HEK293 (cell line): Measurements from ENCODE around the gene SLC28A2.

ENCODE experiments used
- CTCF ChIA-PET: fragments of 350-600 bp; formaldehyde crosslinking; extraction: SDS; loops from one replicate; lab custom pipeline; 2021; ENCODE audit warnings: antibody characterized with exemption; lab: Yijun Ruan, JAX
- POLR2A ChIA-PET: fragments of 300-600 bp; formaldehyde crosslinking; extraction: SDS; loops from one replicate; lab custom pipeline; 2020; ENCODE audit warnings: antibody characterized with exemption, inconsistent platforms; lab: Yijun Ruan, JAX
- H3K27ac ChIP-seq: fragments of 200-500 bp; sonication (Bioruptor generic); 2 replicates; pipeline ENCODE4 v1.5.1; 2014; ENCODE audit warnings: low read depth, low read length, control low read depth, inconsistent platforms; ENCODE audit errors: extremely low read depth
- H3K36me3 ChIP-seq, 2 experiments: fragments of 200-500 bp in 1 of 2; sonication (Bioruptor generic) in 1 of 2; 1 replicate in 1 of 2; 2 replicates in 1 of 2; pipeline ENCODE4 v1.5.1; 2014 to 2017; ENCODE audit warnings: inconsistent platforms in 2 of 2, low read length in 2 of 2; ENCODE audit not compliant: control insufficient read depth in 2 of 2, insufficient read depth in 1 of 2
- H3K4me1 ChIP-seq: fragments of 200-500 bp; sonication (Bioruptor generic); 2 replicates; pipeline ENCODE4 v1.5.1; 2014; ENCODE audit warnings: mild to moderate bottlenecking, low read length, inconsistent platforms; ENCODE audit not compliant: control insufficient read depth, insufficient read depth
- H3K4me3 ChIP-seq: 2 replicates; pipeline ENCODE4 v1.5.1; 2011; ENCODE audit warnings: low read depth, mild to moderate bottlenecking, control low read depth, low read length, moderate library complexity
- H3K9me3 ChIP-seq: fragments of 200-500 bp; sonication (Bioruptor generic); 2 replicates; pipeline ENCODE4 v1.5.1; 2014; ENCODE audit warnings: low read depth, low read length, inconsistent platforms; ENCODE audit not compliant: control insufficient read depth, insufficient read depth
- FEZF1 ChIP-seq: fragments of 450-650 bp; formaldehyde crosslinking; IDR thresholded peaks from 2 replicates; pipeline ENCODE4 v1.5.1; 2016; ENCODE audit warnings: missing biosample characterization, missing genetic modification characterization
- HOXA7 ChIP-seq: sonication (generic); formaldehyde crosslinking; IDR thresholded peaks from 2 replicates; pipeline ENCODE4 v1.8.1; 2022; ENCODE audit warnings: missing genetic modification reagents, borderline replicate concordance
- KLF1 ChIP-seq: fragments of 450-650 bp; formaldehyde crosslinking; IDR thresholded peaks from 2 replicates; pipeline ENCODE4 v1.5.1; 2016; ENCODE audit warnings: missing biosample characterization, missing genetic modification characterization
- RBAK ChIP-seq: fragments of 450-650 bp; formaldehyde crosslinking; IDR thresholded peaks from 2 replicates; pipeline ENCODE4 v1.5.1; 2016; ENCODE audit warnings: missing biosample characterization, missing genetic modification characterization
- SETDB1 ChIP-seq: IDR thresholded peaks from one replicate; pipeline ENCODE4 v1.6.1; 2017; ENCODE audit warnings: mild to moderate bottlenecking, low read length, moderate library complexity, mixed read lengths; ENCODE audit not compliant: insufficient read length
- ZBTB49 ChIP-seq: fragments of 450-650 bp; formaldehyde crosslinking; IDR thresholded peaks from 2 replicates; pipeline ENCODE4 v1.5.1; 2016; ENCODE audit warnings: missing biosample characterization, missing genetic modification characterization, low read depth
- ZBTB7A ChIP-seq: fragments of 450-650 bp; formaldehyde crosslinking; IDR thresholded peaks from 2 replicates; pipeline ENCODE4 v1.5.1; 2016; ENCODE audit warnings: low read depth, missing biosample characterization, missing genetic modification characterization
- ZNF10 ChIP-seq: fragments of 450-650 bp; formaldehyde crosslinking; IDR thresholded peaks from 2 replicates; pipeline ENCODE4 v1.5.1; 2017; ENCODE audit warnings: missing biosample characterization, missing genetic modification characterization
- ZNF184 ChIP-seq: fragments of 450-650 bp; IDR thresholded peaks from 2 replicates; pipeline ENCODE4 v1.5.1; 2018; ENCODE audit warnings: missing biosample characterization, mild to moderate bottlenecking, missing genetic modification characterization
- ZNF202 ChIP-seq: fragments of 450-650 bp; formaldehyde crosslinking; IDR thresholded peaks from 2 replicates; pipeline ENCODE4 v1.5.1; 2016; ENCODE audit warnings: missing biosample characterization, missing genetic modification characterization, borderline replicate concordance
- ZNF221 ChIP-seq: fragments of 450-650 bp; formaldehyde crosslinking; IDR thresholded peaks from 2 replicates; pipeline ENCODE4 v1.5.1; 2017; ENCODE audit warnings: missing biosample characterization, missing genetic modification characterization, borderline replicate concordance
- ZNF248 ChIP-seq: fragments of 450-650 bp; formaldehyde crosslinking; IDR thresholded peaks from 2 replicates; pipeline ENCODE4 v1.5.1; 2017; ENCODE audit warnings: missing biosample characterization, missing genetic modification characterization
- ZNF433 ChIP-seq: fragments of 450-650 bp; formaldehyde crosslinking; IDR thresholded peaks from 2 replicates; pipeline ENCODE4 v1.5.1; 2016; ENCODE audit warnings: missing biosample characterization, missing genetic modification characterization, low read depth
- ZNF529 ChIP-seq: fragments of 450-650 bp; formaldehyde crosslinking; IDR thresholded peaks from 2 replicates; pipeline ENCODE4 v1.5.1; 2017; ENCODE audit warnings: missing genetic modification characterization, missing biosample characterization; ENCODE audit not compliant: insufficient replicate concordance
- ZNF544 ChIP-seq: fragments of 450-650 bp; formaldehyde crosslinking; IDR thresholded peaks from 2 replicates; pipeline ENCODE4 v1.5.0; 2017; ENCODE audit warnings: missing biosample characterization, missing genetic modification characterization
- ZNF548 ChIP-seq: fragments of 450-650 bp; formaldehyde crosslinking; IDR thresholded peaks from 2 replicates; pipeline ENCODE4 v1.5.1; 2016; ENCODE audit warnings: missing biosample characterization, missing genetic modification characterization
- ZNF777 ChIP-seq: fragments of 450-650 bp; formaldehyde crosslinking; IDR thresholded peaks from 2 replicates; pipeline ENCODE4 v1.5.1; 2017; ENCODE audit warnings: missing biosample characterization, missing genetic modification characterization, borderline replicate concordance
- ZNF791 ChIP-seq: fragments of 450-650 bp; formaldehyde crosslinking; IDR thresholded peaks from 2 replicates; pipeline ENCODE4 v1.5.1; 2016; ENCODE audit warnings: missing biosample characterization, missing genetic modification characterization
- ZNF837 ChIP-seq: fragments of 450-650 bp; formaldehyde crosslinking; IDR thresholded peaks from 2 replicates; pipeline ENCODE4 v1.5.1; 2016; ENCODE audit warnings: missing biosample characterization, missing genetic modification characterization
- ZNF843 ChIP-seq: fragments of 450-650 bp; formaldehyde crosslinking; IDR thresholded peaks from 2 replicates; pipeline ENCODE4 v1.5.1; 2016; ENCODE audit warnings: missing biosample characterization, missing genetic modification characterization
- TF ChIP-seq, protein P1 (sequence below): fragments of 450-650 bp; formaldehyde crosslinking; IDR thresholded peaks from 2 replicates; pipeline ENCODE4 v1.5.1; 2016; ENCODE audit warnings: missing biosample characterization, missing genetic modification characterization
- TF ChIP-seq, protein P2 (sequence below): fragments of 450-650 bp; formaldehyde crosslinking; IDR thresholded peaks from 2 replicates; pipeline ENCODE4 v1.5.1; 2016; ENCODE audit warnings: missing biosample characterization, missing genetic modification characterization
- TF ChIP-seq, protein P3 (sequence below): fragments of 450-650 bp; formaldehyde crosslinking; IDR thresholded peaks from 2 replicates; pipeline ENCODE4 v1.5.1; 2017; ENCODE audit warnings: missing biosample characterization, missing genetic modification characterization

The SLC28A2 gene

DNA sequence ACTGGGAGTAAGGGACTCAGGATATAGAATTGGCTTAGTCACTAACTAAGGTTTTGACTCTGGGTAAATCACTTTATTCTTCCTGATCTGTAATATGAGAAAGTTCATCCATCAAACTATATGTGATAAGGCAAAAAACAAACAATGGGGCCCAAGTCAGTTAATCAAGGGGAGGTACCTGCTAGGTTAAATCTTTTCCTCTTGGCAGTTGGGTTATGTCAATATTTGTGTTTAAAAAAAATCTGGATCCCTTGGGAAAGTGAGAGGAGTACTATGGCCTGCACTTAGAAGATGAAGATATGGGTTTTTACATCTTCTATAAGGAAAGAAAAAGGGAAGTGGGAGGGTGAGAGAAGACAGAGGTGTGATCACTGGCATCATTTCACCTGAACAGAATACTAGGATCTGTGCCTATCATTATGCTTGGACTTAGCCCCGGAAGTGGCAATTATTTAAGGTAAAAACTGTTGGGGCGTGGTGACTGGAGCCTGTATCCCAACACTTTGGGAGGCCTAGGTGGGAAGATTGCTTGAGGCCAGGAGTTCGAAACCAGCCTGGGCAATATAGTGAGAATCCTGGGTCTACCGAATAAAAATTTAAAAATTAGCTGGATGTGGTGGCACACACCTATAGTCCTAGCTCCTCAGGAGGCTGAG is 2.8 kb upstream of the SLC28A2 start:
- CTCF ChIA-PET: interaction anchor here (0.6 to 0.9 kb wide), 4 partner anchors 12 to 123 kb away, joined by 3 to 4 read pairs (median 3); no protein-coding TSS in a partner anchor
- no peaks in the 10 kb centered on the region for H3K9me3 ChIP-seq
- H3K36me3 ChIP-seq: no peaks in the 10 kb centered on the region
- H3K27ac ChIP-seq: no peak overlapping the region
- POLR2A ChIA-PET: no interaction called here
- no peaks in the 10 kb centered on the region for H3K4me1 ChIP-seq
- TF ChIP-seq ZNF202 (tag by site-specific recombination) (no peak), ZNF10 (no peak), ZNF837 (no peak), ZNF433 (tag by site-specific recombination) (no peak), ZNF791 (tag by site-specific recombination) (no peak), RBAK (tag by site-specific recombination) (no peak), KLF1 (tag by site-specific recombination) (no peak), HOXA7 (CRISPR knock-in tag) (no peak), ZNF248 (tag by site-specific recombination) (no peak), ZNF544 (tag by site-specific recombination) (no peak), FEZF1 (tag by site-specific recombination) (no peak), ZNF777 (tag by site-specific recombination) (no peak), ZNF184 (tag by site-specific recombination) (no peak)
- H3K4me3 ChIP-seq: no peak overlapping the region

- no peak overlapping the region for H3K27ac ChIP-seq
- TF ChIP-seq, protein P1, sequence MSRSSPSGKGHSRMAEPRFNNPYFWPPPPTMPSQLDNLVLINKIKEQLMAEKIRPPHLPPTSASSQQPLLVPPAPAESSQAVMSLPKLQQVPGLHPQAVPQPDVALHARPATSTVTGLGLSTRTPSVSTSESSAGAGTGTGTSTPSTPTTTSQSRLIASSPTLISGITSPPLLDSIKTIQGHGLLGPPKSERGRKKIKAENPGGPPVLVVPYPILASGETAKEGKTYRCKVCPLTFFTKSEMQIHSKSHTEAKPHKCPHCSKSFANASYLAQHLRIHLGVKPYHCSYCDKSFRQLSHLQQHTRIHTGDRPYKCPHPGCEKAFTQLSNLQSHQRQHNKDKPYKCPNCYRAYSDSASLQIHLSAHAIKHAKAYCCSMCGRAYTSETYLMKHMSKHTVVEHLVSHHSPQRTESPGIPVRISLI (tag by site-specific recombination): no peak
- TF ChIP-seq, protein P2, sequence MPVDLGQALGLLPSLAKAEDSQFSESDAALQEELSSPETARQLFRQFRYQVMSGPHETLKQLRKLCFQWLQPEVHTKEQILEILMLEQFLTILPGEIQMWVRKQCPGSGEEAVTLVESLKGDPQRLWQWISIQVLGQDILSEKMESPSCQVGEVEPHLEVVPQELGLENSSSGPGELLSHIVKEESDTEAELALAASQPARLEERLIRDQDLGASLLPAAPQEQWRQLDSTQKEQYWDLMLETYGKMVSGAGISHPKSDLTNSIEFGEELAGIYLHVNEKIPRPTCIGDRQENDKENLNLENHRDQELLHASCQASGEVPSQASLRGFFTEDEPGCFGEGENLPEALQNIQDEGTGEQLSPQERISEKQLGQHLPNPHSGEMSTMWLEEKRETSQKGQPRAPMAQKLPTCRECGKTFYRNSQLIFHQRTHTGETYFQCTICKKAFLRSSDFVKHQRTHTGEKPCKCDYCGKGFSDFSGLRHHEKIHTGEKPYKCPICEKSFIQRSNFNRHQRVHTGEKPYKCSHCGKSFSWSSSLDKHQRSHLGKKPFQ (tag by site-specific recombination): no peak
- TF ChIP-seq SETDB1 (no peak), ZNF843 (tag by site-specific recombination) (no peak), ZBTB49 (no peak), ZBTB7A (tag by site-specific recombination) (no peak), ZNF548 (no peak), ZNF529 (tag by site-specific recombination) (no peak), ZNF221 (tag by site-specific recombination) (no peak)
- TF ChIP-seq, protein P3, sequence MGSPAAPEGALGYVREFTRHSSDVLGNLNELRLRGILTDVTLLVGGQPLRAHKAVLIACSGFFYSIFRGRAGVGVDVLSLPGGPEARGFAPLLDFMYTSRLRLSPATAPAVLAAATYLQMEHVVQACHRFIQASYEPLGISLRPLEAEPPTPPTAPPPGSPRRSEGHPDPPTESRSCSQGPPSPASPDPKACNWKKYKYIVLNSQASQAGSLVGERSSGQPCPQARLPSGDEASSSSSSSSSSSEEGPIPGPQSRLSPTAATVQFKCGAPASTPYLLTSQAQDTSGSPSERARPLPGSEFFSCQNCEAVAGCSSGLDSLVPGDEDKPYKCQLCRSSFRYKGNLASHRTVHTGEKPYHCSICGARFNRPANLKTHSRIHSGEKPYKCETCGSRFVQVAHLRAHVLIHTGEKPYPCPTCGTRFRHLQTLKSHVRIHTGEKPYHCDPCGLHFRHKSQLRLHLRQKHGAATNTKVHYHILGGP (tag by site-specific recombination): no peak
Observed at GRCh38 chr15:45253330-45253729, 1.3 kb downstream of the SLC28A2 start.

More at GRCh38 chr15:45253330-45253729, 1.3 kb downstream of the SLC28A2 start:
- ChIA-PET CTCF (interaction anchor here (0.6 to 1.9 kb wide), 6 partner anchors 9 to 53 kb away, joined by 3 to 8 read pairs (median 3); no protein-coding TSS in a partner anchor), POLR2A (no interaction called here)
- H3K4me1 ChIP-seq: no peaks in the 10 kb centered on the region
- no peaks in the 10 kb centered on the region for H3K9me3 ChIP-seq
- no peaks in the 10 kb centered on the region for H3K36me3 ChIP-seq
- no peak overlapping the region for H3K4me3 ChIP-seq
